Activated CD4-positive, alpha-beta T cell treated with anti-CD3 and anti-CD28 coated beads for 4 hours (primary cell): Measurements from ENCODE around the gene MYF5.

ENCODE experiments used
- DNase-seq, 2 donors: peaks; one replicate each; pipeline ENCODE4 v3.0.0-alpha.2; 2020

Gene MYF5

DNA sequence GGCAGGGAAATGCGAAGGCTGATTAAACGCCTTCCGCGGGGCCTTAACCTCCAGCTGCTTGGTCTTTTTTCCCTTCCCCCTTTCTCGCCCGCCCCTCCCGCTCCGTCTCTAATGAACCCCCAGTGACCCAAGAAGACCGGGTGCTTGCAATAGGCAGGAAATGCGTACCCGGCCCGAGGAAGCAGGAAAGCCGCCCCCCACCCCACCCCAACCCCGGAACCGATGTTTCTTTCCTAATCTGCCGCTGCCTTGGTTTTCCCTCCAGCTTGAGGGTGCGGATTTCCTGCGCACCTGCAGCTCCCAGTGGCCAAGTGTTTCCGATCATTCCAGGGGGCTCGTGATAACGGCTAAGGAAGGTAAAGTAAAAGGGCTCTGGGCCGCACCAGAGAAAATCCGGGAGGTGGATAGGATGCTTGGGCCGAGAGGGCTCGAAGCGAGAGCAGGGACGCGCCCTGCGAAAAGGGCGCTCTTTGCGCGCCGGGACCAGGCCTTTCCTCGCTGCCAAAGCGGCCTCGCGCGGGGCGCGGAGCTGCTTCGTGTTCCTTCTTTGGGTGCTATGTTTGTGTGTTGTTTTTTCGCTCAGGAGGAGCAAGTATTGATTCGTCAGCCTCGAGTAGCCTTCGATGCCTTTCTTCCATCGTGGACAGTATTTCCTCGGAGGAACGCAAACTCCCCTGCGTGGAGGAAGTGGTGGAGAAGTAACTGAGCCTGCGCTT is 8.3 kb upstream of the MYF5 start:
- no peak for DNase-seq

DNA sequence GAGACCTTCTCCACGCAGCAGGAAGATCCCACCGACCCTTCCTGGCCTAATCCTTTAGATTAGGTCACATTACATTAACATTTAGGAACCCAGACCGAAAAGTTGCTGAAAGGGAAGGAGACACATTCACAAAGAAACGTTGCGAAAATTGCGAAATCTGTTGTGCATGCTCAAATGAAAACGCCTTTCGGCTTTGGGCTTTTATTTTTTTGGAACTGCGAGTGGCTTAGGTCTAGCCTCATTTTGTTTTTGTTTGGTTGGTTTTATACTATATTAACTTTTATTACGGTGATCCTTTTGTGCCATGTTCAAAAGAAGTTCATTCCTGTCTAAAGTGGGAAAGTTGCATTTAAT is 7.8 kb upstream of the MYF5 start:
- no peak for DNase-seq

DNA sequence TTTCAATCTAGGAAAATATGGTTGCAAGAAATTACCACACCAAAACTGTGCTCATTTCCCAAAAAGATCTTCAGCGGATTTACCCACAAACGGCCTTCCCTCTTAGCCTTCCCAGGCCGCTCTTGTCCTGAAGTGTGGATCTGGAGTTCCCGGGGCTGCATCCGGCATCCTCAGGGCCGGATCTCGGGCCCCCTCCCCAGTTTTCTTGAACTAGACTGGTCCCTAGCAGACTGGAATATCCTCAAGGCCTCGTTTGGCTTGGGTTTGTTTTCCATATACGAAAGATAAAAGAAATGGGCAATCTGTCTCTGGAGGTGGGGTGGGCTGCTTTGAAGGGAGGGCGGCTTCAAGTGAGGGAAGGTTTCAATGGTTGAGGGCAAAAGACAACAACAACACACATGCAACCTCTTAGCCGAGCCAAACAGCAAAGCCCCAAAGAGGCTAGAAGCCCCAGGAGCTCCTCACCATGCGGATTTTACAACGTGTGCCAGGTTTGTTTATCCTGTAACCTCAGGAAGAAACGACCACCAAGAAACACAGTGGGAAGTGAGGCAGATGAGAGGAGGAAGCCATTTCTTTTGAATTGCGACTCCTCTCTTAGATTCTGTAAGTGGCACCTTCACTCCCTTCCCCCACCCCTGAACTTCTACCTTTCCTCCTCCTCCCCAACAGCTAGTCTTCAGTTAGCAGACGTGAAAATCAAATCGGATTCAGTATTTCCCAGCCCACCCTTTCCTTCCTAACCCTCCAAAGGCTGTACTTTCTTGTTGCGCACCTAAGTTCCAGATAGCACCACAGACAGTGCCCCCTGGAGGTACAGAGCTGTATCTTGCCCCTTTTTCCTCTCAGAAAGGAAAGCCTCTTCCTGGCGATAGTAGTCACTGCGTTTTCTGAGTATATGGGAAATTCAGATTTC is 6.6 kb upstream of the MYF5 start:
- no peak for DNase-seq

DNA sequence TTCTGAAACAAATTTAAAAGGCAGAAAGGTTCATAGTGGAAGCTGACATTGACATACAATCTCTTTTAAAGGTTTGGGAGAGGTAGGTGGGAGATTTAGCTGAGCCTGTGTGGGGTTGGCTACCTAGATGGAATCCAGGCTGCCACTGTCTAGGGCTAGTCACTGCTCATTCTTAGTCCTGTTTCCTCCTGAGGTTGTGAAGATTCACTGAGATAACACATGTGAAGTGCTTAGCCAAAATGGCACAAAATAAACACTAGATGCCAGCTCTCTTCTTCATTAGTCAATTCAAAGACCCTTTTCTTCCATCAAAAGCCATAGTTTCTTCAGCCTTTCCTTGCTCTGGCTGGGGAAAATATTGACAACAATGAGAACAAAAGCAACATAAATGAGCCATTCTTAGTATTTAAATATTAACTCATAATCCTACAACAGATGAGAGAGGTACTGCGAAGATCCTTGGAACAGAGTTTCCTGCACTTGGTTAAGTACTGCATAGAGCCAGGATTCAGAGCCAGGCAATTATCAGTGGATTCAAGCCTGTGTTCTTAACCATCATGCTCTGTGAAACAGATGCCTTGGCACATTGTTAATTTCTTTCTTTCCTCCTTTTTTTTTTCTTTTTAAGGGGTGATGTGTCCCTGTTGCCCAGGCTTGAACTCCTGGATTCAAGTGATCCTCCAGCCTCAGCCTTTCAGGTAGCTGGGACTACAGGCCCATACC is 5.8 kb upstream of the MYF5 start:
- no peak for DNase-seq

DNA sequence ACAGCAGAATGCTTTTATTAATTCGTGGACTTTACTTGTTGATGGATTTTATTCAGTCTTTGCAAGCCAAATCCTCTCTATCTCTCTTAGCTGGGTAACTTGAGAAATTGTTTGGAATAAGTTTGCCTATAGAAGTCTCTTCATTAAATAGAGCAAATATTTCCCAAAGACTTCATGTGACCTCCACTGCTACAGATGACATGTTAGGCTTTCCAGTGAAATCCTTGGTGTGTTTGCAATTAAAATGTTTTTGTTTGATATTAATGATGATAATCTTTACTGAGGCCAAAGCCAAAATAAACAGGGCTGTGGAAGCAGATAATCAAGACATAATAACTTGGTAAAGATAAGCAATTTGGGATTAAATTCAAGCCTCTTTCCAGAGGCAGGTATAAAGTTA is 4.8 kb upstream of the MYF5 start:
- no peak for DNase-seq

DNA sequence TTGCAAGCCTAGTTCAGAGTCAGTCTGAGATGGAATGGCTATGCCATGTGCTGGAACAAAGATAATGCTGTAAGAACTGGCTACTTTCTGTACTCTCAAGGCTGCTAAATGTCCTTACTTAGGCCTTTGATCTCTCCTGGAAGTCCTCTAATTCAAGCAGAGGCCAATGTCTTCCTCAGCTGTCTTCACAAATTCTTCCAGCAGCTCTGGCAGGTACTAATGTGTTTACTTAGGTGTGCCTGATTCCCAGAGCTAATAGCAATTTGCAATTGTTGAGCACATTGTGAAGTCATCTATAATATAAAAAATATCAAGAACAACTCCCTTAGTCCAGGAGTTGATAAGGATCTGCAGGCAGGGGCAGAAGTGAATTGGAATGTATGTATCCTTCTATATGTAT is 3.8 kb upstream of the MYF5 start:
- no peak for DNase-seq

DNA sequence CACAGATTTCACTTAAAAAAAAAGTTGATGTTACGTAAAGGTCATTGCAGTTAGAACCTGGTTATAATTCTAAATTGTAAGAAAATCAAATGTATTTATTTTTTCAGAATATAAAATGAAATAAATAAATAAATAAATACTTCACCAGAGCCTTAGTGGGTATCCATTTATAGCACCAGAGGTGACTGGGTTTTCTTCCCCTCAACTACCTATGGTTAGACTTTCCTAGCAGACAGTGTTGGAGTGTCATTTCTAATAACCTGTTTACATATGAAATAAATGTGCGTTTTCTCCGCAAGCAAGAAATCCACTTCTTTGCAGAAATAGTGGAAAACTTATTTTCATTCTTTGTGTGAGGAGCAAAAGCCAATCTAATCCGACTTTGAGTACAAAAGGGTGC is 3.3 kb upstream of the MYF5 start:
- DNase-seq, result no peak

DNA sequence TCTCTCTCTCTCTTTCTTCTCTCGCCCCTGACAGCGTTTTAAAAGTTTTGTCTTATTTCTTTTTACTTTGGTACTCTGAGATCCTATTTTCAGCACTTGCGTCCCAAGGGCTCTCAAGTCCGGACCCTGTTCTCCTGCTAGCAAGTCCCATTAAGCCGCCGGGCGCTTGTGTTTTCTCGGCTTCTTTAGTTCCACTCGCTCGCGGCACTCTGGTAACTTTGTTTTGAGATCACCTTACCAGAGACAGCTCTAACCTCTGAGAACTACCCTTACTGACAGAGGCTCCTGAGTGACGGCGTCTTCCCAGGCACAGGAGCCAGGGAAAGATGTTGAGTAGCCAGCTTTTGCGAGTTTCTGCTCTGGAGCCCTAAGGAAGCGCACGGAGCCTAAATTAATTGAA is 2.7 kb upstream of the MYF5 start:
- DNase-seq, result no peak

DNA sequence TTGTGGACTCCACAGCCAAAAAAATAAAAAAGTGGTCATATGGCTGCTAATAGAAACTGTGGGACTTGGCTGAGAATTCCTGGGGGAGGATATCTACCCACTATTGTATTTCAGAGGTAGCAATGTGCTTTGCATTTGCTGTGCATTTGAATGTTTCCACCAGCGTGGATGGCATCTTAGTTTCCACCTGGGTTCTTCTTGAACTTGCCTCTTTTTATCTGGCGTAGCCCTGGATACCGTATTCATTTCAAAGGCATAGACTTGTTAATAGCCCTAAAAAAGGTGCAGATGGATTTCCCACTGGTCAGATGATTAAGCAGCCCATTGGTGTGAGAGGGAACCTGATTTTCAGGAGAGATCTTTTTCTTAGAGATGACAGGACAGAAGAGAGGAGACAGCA is 1.9 kb upstream of the MYF5 start:
- DNase-seq, result no peak

DNA sequence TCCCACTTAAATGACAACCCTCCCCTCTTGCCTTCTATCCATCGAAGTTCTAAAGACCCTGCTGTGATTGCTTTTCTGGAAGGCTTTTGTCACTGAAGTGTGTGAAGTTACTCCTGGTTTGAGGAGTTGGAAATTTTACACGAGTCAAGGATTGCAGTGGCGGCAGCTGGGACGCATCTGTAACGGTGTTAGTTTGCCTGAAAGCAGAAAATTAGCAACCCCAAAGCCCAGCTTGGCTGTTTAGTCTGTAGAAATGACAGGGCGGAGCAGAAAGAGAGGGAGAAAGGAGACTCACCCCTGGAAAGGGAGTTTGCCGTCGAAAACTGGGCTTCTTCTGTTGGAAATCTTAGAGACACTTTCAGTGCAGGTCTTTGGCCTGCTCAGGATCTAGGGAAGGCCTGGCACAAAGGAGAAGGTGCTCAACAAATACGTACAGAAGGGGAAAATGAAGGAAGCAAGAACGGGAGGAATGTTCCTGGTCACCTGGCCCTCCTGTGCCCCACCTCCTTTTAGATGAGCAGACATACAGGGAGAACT is 931 bp upstream of the MYF5 start:
- DNase-seq, result no peak

DNA sequence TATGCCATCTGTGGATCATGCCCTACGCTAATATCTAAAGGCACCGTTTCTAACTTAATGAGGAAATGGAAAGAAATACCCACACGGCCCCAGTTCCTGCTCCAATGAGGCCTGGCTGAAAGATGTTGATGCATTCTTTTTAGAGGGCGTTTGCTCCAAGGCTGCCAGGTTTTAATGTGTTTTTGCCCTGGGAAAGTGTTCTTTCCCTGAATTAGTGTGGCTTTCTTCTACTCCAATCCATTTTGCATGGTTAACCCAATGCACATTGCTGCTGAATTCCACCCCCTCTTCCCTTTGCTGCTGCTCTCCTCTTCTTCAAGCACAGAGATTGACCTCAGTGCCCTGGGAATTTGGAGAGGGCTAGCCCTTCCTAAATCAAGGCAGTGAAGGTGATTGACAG is 1.1 kb downstream of the MYF5 start:
- no peak for DNase-seq

DNA sequence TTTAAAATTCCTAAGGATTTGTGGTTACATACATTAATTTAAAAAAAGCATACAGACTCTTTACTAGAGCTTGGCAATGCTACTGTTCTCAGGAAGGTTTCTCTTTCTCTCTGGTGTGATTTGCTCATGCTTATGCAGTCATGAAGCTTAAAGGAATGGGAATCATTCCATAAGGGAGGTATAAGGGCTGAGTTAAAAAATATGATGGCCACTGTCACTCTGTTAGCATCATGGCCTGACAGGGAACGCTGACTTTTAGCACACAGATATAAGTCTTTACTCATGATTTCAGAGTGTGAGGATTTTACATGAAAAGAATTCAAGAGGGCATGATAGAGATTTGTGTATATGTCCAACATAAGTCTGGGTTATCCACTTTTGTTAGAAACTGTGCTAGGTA is 3.8 kb downstream of the MYF5 start:
- no peak for DNase-seq

DNA sequence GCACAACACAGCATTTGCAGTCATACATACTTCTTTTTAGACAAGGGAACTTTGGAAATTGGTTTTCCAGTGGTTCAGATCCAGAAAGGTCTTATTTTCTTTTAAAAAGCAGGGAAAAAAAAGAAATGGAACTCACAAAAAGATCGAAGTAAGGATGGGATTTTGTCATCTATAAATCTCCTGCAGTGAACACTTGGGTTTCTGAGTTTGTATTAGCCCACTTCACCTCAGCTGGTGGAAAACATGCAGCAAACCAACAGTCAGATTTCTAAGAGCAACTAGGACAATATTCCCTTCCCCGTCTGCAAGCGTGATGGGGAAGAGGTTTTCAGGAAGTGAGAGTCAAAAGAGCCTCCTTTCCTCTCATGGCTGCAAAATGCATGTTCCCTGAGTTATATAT is 4.6 kb downstream of the MYF5 start:
- DNase-seq, result no peak

DNA sequence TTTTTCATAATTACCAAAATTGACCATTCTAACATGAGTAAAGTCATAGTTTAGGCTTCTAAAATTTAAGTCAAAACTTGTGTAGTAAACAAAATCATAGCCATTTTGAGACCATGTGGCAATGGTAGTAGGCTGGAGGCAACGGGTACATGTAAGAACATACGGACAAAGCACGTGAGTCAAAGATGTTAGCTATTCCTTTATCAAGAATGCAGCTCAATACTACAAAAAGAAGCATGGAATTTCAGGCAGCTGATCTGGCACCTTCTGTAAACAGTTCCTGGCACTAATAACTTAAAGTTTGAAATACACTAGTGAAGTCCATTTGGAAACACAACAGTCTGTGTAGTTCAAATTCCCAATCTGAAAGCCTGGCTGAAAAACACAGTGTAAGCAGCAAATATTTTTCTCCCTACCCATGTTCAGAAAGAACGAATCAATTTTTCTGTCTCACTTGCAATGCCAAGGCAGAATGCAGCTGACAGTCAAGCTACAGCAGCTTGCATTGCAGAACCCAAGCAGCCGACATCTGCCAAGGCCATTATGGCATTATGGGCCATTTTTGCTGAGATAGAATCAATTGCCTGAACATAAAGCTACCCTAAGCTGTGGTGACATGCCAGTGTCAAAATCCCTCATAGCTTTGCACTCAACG is 29.3 kb downstream of the MYF5 start:
- DNase-seq, result no peak

DNA sequence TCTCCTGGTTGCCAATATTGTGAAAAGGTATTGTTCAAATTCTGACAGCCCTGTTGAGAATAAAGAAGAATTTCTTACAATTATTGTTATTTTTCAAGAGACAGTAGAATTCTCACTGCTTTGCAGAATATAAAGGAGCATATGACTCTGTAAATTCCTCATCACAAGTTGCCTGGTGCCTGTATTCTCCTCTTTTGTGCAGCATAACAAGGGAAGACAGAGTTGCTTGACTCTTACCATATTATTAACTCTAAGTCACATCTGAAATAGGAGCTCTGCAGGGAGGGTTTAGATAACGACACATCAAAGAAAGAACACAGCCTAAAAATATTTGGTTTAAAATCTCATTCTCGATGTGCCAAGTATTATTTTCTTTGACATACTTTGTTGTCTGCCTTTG is 31.1 kb downstream of the MYF5 start:
- DNase-seq, result no peak

DNA sequence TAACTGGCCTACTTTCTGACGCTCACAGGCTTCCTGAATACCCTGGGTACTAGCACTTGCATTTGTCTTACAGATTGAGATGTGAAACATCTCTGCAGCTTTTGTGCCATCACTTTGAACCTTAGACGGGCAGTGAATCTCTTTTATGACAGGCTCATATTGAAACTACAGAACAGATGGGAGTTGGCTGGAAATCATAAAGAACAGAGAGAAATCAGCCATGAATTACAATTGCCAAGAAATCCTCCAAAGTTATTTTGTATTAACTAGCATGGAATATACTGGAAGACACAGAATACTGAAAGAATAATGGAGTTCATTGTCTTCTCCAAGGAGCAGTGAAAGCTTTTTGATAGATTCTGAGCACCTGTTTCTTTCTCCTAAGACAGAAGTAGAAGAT is 32.7 kb downstream of the MYF5 start:
- no peak for DNase-seq

DNA sequence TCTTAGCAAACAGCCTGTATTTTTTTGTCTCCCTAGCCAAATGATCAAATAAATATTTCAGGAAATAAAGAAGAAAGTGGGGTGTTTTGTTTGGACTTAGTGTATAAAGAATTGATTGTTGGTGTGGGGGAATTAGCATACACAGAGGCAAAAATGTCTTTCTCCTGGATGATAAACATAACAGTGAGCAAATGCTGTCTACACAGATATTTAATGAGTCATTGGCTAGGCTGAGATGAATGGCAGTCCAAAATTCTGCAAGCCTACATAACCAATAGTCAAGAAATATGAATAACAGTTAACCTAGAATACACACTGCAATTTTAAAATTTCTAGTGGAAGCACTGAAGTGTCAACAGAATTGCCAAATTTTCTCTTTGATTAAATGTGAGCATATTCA is 35.8 kb downstream of the MYF5 start:
- DNase-seq, result no peak

DNA sequence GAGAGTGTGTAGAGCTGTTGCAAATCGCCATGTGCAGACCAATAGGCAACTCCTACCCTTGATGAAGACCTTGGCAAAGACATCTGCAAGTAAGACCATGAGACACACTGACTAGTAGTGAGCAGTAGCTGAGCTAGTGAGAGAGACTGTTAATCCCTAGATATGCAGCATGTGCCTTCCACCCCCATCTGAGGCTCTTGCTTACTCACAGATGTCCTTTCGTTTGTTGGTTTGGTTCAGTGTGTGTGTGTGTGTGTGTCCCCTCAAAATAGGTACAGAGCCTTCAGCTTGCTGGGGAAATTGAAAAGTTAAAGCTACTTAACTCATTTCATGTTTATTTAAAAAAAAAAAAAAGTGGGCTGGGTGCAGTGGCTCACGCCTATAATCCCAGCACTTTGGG is 37.6 kb downstream of the MYF5 start:
- DNase-seq, result no peak

DNA sequence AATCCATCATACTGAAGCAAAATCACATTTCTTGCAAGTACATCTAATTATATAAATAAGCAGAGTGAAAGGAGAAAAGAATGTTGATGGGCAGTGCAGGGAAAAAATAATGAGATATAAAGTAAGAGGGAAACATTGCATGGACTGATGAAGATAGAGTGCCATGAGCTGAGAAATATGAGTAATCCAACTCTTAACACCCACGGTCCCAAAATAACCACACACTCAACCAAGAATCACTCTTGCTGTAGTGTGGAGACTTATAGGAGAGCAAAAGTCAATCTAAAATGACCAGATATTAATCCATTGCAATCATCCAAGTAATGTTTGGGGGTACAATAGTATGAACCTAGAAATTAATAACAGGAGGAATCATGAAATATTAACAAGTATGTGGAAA is 40.2 kb downstream of the MYF5 start:
- no peak for DNase-seq

DNA sequence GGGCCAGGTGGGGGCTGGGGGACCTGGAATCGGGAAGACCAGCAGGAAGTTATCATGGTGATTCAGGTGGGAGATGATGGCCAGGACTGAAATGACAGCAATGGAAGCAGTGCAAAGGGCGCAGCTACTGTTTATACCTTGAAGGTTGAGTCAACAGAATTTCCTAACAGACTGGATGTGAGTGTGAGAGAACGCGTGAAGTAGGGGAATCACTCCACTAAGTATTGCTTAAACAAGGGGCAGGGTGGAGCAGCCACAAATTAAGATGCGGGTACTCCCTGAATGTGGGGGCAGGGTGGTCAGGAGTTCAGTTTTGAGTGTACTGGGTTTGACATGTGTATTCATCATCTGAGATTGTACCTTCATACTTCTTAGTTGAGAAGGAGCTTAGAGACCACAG is 45.1 kb downstream of the MYF5 start:
- no peak for DNase-seq

DNA sequence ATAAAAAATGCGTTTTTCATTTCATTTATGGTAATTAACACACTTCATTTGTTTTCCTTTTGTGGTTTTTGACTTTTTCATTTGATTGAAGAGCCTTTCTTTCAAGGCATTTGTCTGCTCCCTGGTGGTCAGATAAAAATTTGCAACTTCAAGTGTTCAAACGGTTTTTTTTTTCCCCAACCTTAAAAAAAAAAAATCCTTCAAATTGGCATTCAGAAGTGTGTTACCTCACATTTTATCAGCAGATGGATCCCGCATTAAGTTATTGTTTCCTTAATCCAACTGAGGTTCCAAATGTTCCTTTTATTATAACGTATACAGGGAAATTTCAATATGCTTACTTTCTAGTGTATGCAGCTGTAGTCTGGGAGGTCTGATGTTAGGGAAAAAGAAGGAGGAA is 47.2 kb downstream of the MYF5 start:
- no peak for DNase-seq

DNA sequence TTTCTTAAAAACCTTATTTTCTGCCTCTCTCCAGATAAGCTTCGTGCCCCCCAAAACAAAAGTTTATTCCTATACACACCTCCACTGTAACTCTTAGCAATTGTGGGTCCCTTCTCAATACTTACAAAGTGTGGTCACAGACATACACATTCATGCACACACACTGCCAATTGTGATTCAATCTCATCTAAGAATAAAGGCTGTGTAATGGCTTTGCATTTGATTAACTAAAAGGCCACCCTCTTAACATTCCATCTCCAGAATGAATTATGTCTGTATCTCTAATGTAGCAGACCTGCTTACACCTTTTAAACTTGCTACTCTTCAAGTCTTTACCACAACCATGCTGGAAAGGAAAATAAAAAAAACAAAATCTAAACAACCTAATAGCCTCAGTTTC is 49.5 kb downstream of the MYF5 start:
- DNase-seq, result no peak

DNA sequence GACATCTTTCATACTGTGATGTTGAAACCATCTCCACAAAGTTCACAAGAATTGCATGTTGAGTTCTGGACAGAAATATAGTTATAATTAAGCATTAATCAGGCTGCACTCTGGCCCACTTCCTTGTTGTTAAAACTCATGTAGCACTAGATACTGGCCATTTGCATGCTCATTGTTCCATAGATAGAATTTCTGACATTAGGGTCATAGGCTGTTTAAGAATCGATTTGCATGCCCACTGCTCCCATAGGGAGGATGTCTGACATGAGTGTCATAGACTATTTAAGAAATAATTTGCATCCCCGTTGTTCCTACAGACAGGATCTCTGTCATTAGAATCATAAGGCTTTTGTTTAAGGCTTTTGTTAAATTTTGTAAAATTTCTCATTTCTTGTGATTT is 50.2 kb downstream of the MYF5 start:
- DNase-seq, result no peak
